ENCODE results near the gene NME3. TPM values are rescaled to one million over a fixed set of nuclear protein-coding genes. Genes with fewer than 3 reads are reported as not detected.
A peak's percentile ranks its signal among the peaks of the same experiment; 100 is the strongest.

The NME3 gene
- total RNA-seq, 1 experiment from 2014 or later: 76.9 TPM

DNA sequence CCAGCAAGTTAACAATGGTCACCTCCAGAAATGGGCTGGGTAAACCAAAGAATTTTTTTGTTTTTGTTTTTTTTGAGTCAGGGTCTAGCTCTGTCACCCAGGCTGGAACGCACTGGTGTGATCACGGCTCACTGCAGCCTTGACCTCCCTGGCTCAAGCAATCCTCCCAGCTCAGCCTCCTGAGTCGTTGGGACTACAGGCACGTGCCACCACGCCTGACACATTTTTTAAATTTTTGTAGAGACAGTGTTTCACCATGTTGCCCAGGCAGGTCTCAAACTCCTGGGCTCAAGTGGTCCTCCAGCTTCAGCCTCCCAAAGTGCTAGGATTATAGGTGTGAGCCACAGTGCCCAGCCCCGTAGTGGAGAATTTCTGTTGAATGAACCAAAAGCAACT, 9.3 kb upstream of the NME3 start:
- no peaks in the 10 kb centered on the region for H3K9me3 Mint-ChIP-seq

More for the DNA sequence above, 9.3 kb upstream of the NME3 start:
- H3K18ac ChIP-seq (ENCODE audit: insufficient read length, low read depth, low read length): no peak overlapping the region
- Mint-ChIP-seq H3K27me3 (ENCODE audit: low read depth) (peaks cover 2% of the 10 kb centered on the region; the same call in 1 of the 2 replicates), H3K27ac (no peak overlapping the region; a peak in 1 of 7 replicates), H3K4me1 (peaks cover 7 to 14% of the 10 kb centered on the region in 2 experiments), H3K4me3 (peak overlapping the region; percentile 91 to 94; a peak in 4 of 5 replicates), H3K36me3 (ENCODE audit: insufficient read depth in 1 of 3, low read depth in 3 of 3) (peaks cover 1 to 39% (median 11%) of the 10 kb centered on the region in 3 experiments; a peak in 5 of 7 replicates)
- no peaks in the 10 kb centered on the region; the same call in 1 of the 2 replicates for H3K4me1 ChIP-seq (ENCODE audit: insufficient read depth, low read length)
- no peak overlapping the region for H4K8ac ChIP-seq (replicated peaks; ENCODE audit: insufficient read length, low read depth, low read length)
- H3K27me3 ChIP-seq (ENCODE audit: insufficient read depth, low read length): no peaks in the 10 kb centered on the region
- no peak overlapping the region for H3K4me2 ChIP-seq (ENCODE audit: insufficient read depth, insufficient read length, low read length)
- H4K5ac ChIP-seq (ENCODE audit: insufficient read length, low read depth, low read length): no peak overlapping the region
- H3T11ph ChIP-seq (ENCODE audit: low read length): no peak overlapping the region
- TF ChIP-seq, protein P1, sequence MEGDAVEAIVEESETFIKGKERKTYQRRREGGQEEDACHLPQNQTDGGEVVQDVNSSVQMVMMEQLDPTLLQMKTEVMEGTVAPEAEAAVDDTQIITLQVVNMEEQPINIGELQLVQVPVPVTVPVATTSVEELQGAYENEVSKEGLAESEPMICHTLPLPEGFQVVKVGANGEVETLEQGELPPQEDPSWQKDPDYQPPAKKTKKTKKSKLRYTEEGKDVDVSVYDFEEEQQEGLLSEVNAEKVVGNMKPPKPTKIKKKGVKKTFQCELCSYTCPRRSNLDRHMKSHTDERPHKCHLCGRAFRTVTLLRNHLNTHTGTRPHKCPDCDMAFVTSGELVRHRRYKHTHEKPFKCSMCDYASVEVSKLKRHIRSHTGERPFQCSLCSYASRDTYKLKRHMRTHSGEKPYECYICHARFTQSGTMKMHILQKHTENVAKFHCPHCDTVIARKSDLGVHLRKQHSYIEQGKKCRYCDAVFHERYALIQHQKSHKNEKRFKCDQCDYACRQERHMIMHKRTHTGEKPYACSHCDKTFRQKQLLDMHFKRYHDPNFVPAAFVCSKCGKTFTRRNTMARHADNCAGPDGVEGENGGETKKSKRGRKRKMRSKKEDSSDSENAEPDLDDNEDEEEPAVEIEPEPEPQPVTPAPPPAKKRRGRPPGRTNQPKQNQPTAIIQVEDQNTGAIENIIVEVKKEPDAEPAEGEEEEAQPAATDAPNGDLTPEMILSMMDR (conservative IDR thresholded peaks at IDR 0.05): no peak
- no peaks in the 10 kb centered on the region for H3K9me3 ChIP-seq (ENCODE audit: control insufficient read depth, low read depth, low read length)
- H4K91ac ChIP-seq (ENCODE audit: insufficient read length, low read depth, low read length): no peak overlapping the region
- H2AFZ ChIP-seq (ENCODE audit: low read length): no peak overlapping the region
- H3K79me2 ChIP-seq (ENCODE audit: insufficient read depth, low read length): peaks cover 6% of the 10 kb centered on the region; the same call in 1 of the 2 replicates
- peaks cover 5% of the 10 kb centered on the region for H3K23me2 ChIP-seq (ENCODE audit: insufficient read length, low read depth, low read length, poor library complexity, severe bottlenecking)
- DNase-seq: no peak
- H3K23ac ChIP-seq (ENCODE audit: insufficient read length, low read depth, low read length): no peak overlapping the region
- H2BK12ac ChIP-seq (ENCODE audit: insufficient read length, low read depth, low read length): no peak overlapping the region
- no peak overlapping the region for H2BK5ac ChIP-seq (ENCODE audit: insufficient read length, low read length)
- H2BK120ac ChIP-seq (ENCODE audit: low read depth, low read length, poor library complexity, severe bottlenecking): no peak overlapping the region
- H2AK5ac ChIP-seq (ENCODE audit: insufficient read length, low read length): no peak overlapping the region
- no peak overlapping the region for H3K27ac ChIP-seq (ENCODE audit: insufficient read length, low read depth, low read length)
- no peak overlapping the region for H2BK15ac ChIP-seq (ENCODE audit: low read depth, low read length)
- no peaks in the 10 kb centered on the region for H4K20me1 ChIP-seq (ENCODE audit: control insufficient read depth, insufficient read depth, insufficient read length)
- no peak overlapping the region for H3K56ac ChIP-seq (ENCODE audit: insufficient read length, low read depth, low read length)
- no peak overlapping the region for H2BK20ac ChIP-seq (ENCODE audit: low read depth, low read length, poor library complexity, severe bottlenecking)
- no peak overlapping the region for H3K9ac ChIP-seq (ENCODE audit: extremely low read depth, insufficient read length, low read length)
- no peak overlapping the region for H3K4ac ChIP-seq (ENCODE audit: low read depth, low read length)
- H3K14ac ChIP-seq (ENCODE audit: insufficient read depth, low read length): no peak overlapping the region
- no CpG with 5 or more reads among the region's 6 CpGs for WGBS (ENCODE audit: extremely low coverage, insufficient read length, low lambda C conversion rate)
- peaks cover 5% of the 10 kb centered on the region for H3K79me1 ChIP-seq (ENCODE audit: insufficient read depth, low read depth, low read length, poor library complexity, severe bottlenecking)

Measured in H9 (cell line).